H1 (cell line): Measurements from ENCODE around the gene SH3YL1. TPM values are rescaled to one million over a fixed set of nuclear protein-coding genes. Genes with fewer than 3 reads are reported as not detected.

ENCODE experiments used
- CTCF ChIA-PET: fragments of 300-600 bp; sonication (Branson Sonifier 250); formaldehyde crosslinking; loops from one replicate; lab custom pipeline; 2021; ENCODE audit not compliant: partially characterized antibody; lab: Charles Lee
- POLR2A ChIA-PET: fragments of 300-600 bp; sonication (Branson Sonifier 250); formaldehyde crosslinking; loops from one replicate; lab custom pipeline; 2021; ENCODE audit warnings: inconsistent platforms; ENCODE audit not compliant: partially characterized antibody; lab: Charles Lee
- DNase-seq, 2 experiments: peaks; one replicate each; pipeline versions ENCODE4 v3.0.0 to v3.0.0-alpha.2; 2010 to 2022; ENCODE audit warnings: low spot score in 2 of 2, low read depth in 1 of 2, mixed read lengths in 1 of 2
- FAIRE-seq: peaks from 2 replicates; lab custom pipeline; 2011; peaks lifted over from hg19 to GRCh38; lab: Jason Lieb, UNC
- H2AFZ ChIP-seq: 2 replicates; pipeline ENCODE4 v1.8.1; 2012; ENCODE audit warnings: low read length, inconsistent platforms
- H2AK5ac ChIP-seq: 2 replicates; pipeline ENCODE4 v1.6.1; 2013; ENCODE audit warnings: low read depth, low read length
- H2BK120ac ChIP-seq: replicated peaks from 2 replicates; pipeline ENCODE3; 2013; ENCODE audit warnings: low read depth, low read length, inconsistent platforms
- H2BK12ac ChIP-seq: 2 replicates; pipeline ENCODE4 v1.6.1; 2013; ENCODE audit warnings: low read depth, low read length
- H2BK15ac ChIP-seq: 2 replicates; pipeline ENCODE4 v1.6.1; 2013; ENCODE audit warnings: low read length
- H2BK20ac ChIP-seq: 2 replicates; pipeline ENCODE4 v1.6.1; 2013; ENCODE audit warnings: low read length
- H2BK5ac ChIP-seq: 2 replicates; pipeline ENCODE4 v1.6.1; 2013; ENCODE audit warnings: low read depth, low read length
- H3K14ac ChIP-seq: 2 replicates; pipeline ENCODE4 v1.6.1; 2013; ENCODE audit warnings: inconsistent platforms; ENCODE audit not compliant: insufficient read length
- H3K18ac ChIP-seq: 2 replicates; pipeline ENCODE4 v1.6.1; 2013; ENCODE audit warnings: low read length; ENCODE audit errors: extremely low read depth
- H3K23ac ChIP-seq: 2 replicates; pipeline ENCODE4 v1.6.1; 2013; ENCODE audit warnings: inconsistent platforms; ENCODE audit not compliant: insufficient read length
- H3K23me2 ChIP-seq: 2 replicates; pipeline ENCODE4 v1.6.1; 2013; ENCODE audit warnings: low read depth, low read length
- H3K27ac ChIP-seq: 2 replicates; pipeline ENCODE4 v1.6.1; 2011; ENCODE audit warnings: low read depth, low read length, inconsistent platforms
- H3K27me3 ChIP-seq, 4 experiments: replicated peaks in 1 of 4; 1 replicate in 1 of 4; 2 replicates in 3 of 4; pipeline versions ENCODE4 v1.6.1 to v1.8.1; 2011 to 2013; ENCODE audit warnings: low read length in 3 of 4, mild to moderate bottlenecking in 3 of 4, inconsistent platforms in 2 of 4, mixed read lengths in 2 of 4, moderate library complexity in 1 of 4; ENCODE audit not compliant: control insufficient read depth in 3 of 4, insufficient read depth in 3 of 4; ENCODE audit errors: extremely low read depth in 1 of 4
- H3K36me3 ChIP-seq, 4 experiments: 2 replicates each; pipeline versions ENCODE4 v1.6.1 to v1.8.1; 2011 to 2013; ENCODE audit warnings: mild to moderate bottlenecking in 4 of 4, low read length in 3 of 4, moderate library complexity in 2 of 4, control low read depth in 1 of 4, inconsistent platforms in 1 of 4; ENCODE audit not compliant: insufficient read depth in 4 of 4, control insufficient read depth in 2 of 4
- H3K4ac ChIP-seq: replicated peaks from 2 replicates; pipeline ENCODE3; 2013; ENCODE audit warnings: low read length, low read depth, mixed read lengths, inconsistent platforms; ENCODE audit not compliant: insufficient read length
- H3K4me1 ChIP-seq, 4 experiments: replicated peaks in 1 of 4; 1 replicate in 1 of 4; 2 replicates in 3 of 4; pipeline versions ENCODE4 v1.6.1 to v1.8.1; 2011 to 2013; ENCODE audit warnings: low read length in 3 of 4, inconsistent platforms in 2 of 4, mixed read lengths in 1 of 4; ENCODE audit not compliant: insufficient read depth in 4 of 4, control insufficient read depth in 3 of 4
- H3K4me2 ChIP-seq, 2 experiments: 2 replicates each; pipeline versions ENCODE4 v1.6.1 to v1.8.1; 2011 to 2013; ENCODE audit warnings: low read depth in 2 of 2, low read length in 2 of 2, control low read depth in 1 of 2, inconsistent platforms in 1 of 2, mild to moderate bottlenecking in 1 of 2; ENCODE audit not compliant: insufficient read depth in 1 of 2
- H3K4me3 ChIP-seq, 4 experiments: fragments of 200-600, 300-600 bp in 1 of 4; sonication (generic), shearing (Covaris generic), sonication (Bioruptor Twin) in 1 of 4; 2 replicates each; pipeline versions ENCODE4 v1.5.1 to v1.8.1; 2011 to 2016; ENCODE audit warnings: low read length in 4 of 4, low read depth in 3 of 4, control low read depth in 2 of 4, inconsistent platforms in 2 of 4, mild to moderate bottlenecking in 2 of 4, mixed read lengths in 1 of 4, moderate library complexity in 1 of 4; ENCODE audit not compliant: insufficient read depth in 2 of 4; ENCODE audit errors: extremely low read depth in 1 of 4
- H3K56ac ChIP-seq: replicated peaks from 2 replicates; pipeline ENCODE3; 2013; ENCODE audit warnings: low read depth, mild to moderate bottlenecking, mixed read lengths, low read length, inconsistent platforms; ENCODE audit not compliant: insufficient read length
- H3K79me1 ChIP-seq: 2 replicates; pipeline ENCODE4 v1.6.1; 2013; ENCODE audit warnings: low read depth, low read length, control low read depth
- H3K79me2 ChIP-seq, 2 experiments: 2 replicates each; pipeline versions ENCODE4 v1.6.1 to v1.8.1; 2012 to 2013; ENCODE audit warnings: low read length in 2 of 2, mild to moderate bottlenecking in 2 of 2, inconsistent platforms in 1 of 2; ENCODE audit not compliant: insufficient read depth in 2 of 2, control insufficient read depth in 1 of 2
- H3K9ac ChIP-seq, 4 experiments: replicated peaks in 1 of 4; 1 replicate in 1 of 4; 2 replicates in 3 of 4; pipeline versions ENCODE4 v1.6.1 to v1.8.1; 2011 to 2013; ENCODE audit warnings: low read depth in 3 of 4, low read length in 3 of 4, control low read depth in 2 of 4, mild to moderate bottlenecking in 2 of 4, moderate library complexity in 2 of 4, inconsistent platforms in 1 of 4; ENCODE audit errors: extremely low read depth in 1 of 4
- H3K9me3 ChIP-seq, 2 experiments: 2 replicates each; pipeline versions ENCODE4 v1.6.1 to v1.8.1; 2012 to 2013; ENCODE audit warnings: mild to moderate bottlenecking in 2 of 2, moderate library complexity in 2 of 2, control low read depth in 1 of 2, inconsistent platforms in 1 of 2, low read depth in 1 of 2, low read length in 1 of 2, mixed read lengths in 1 of 2; ENCODE audit not compliant: insufficient read depth in 2 of 2
- H4K20me1 ChIP-seq, 2 experiments: replicated peaks in 1 of 2; 2 replicates each; pipeline versions ENCODE3 to v1.8.1; 2011 to 2013; ENCODE audit warnings: inconsistent platforms in 2 of 2, low read length in 2 of 2, mild to moderate bottlenecking in 1 of 2; ENCODE audit not compliant: insufficient read depth in 2 of 2, control insufficient read depth in 1 of 2
- H4K5ac ChIP-seq: 2 replicates; pipeline ENCODE4 v1.6.1; 2013; ENCODE audit warnings: low read length, low read depth, mixed read lengths, inconsistent platforms; ENCODE audit not compliant: insufficient read length
- H4K8ac ChIP-seq: 2 replicates; pipeline ENCODE4 v1.8.0; 2013; ENCODE audit warnings: mild to moderate bottlenecking, moderate library complexity, low read length, inconsistent platforms; ENCODE audit not compliant: insufficient read depth; ENCODE audit errors: extremely low read depth
- H4K91ac ChIP-seq: replicated peaks from 2 replicates; pipeline ENCODE3; 2013; ENCODE audit warnings: low read length, mixed read lengths, inconsistent platforms; ENCODE audit not compliant: insufficient read length
- BCL11A ChIP-seq, 2 experiments: IDR thresholded peaks; one replicate each; pipeline ENCODE4 v1.6.1; 2011; ENCODE audit warnings: low read depth in 2 of 2, low read length in 2 of 2, mild to moderate bottlenecking in 2 of 2
- SIX5 ChIP-seq: IDR thresholded peaks from 2 replicates; pipeline ENCODE4 v1.6.1; 2011; ENCODE audit warnings: mild to moderate bottlenecking, low read depth, low read length
- polyA plus RNA-seq, 7 experiments: library from polyadenylated mRNA; depleted of rRNA in 3 of 7; stranded (reverse) in 5 of 7; unstranded in 2 of 7; fragments of >200 nt in 5 of 7; fragments of 200-250 nt in 2 of 7; gene quantifications; 1 replicate in 5 of 7; 2 replicates in 1 of 7; 4 replicates in 1 of 7; pipeline versions ENCODE4 v1.2.1 to v1.2.3, GENCODE V29; 2011 to 2013; ENCODE audit warnings: missing spikeins in 2 of 7, mixed read lengths in 2 of 7
- total RNA-seq: library from RNA; stranded (reverse); fragmentation: NEBNext Ultra II Directional; extraction: Animal tissue kit (Norgen Biotek cat#: 25700); gene quantifications from 2 replicates; pipeline ENCODE4 v1.2.1, GENCODE V29; 2021

The SH3YL1 gene
- total and polyA plus RNA-seq, 2 of the 8 experiments (the other 6 are each of a cell fraction or from before 2014, with no cell fraction given) = 13.6 to 37.2 TPM

DNA sequence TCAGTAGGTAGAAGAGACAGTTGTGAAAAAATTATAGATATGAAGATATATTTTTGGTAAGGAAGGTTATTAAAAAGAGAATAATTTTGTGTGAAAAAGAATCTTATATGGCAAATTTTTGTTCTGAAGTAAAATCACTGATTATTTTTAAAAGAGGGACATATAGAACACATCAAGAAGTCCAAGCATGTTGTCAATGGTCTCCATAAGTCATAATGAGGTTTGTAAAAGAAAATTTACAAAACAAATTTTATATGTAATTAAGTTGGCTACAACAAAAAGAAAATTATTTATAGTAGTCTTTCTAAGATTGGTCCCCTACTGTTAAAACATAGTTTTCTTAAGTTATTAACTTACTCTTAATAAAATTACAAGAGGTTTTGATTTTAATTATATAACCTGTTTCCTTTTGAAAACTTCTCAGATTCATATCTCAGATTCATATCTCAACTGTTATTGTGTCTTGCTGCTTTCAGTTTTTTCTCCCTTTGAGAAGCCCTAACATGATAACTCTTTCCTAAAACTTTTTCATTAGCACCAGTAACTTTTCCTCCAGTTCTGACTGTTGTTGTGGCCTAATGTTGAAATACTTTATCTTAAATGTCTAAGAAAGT, 81.2 kb downstream of the SH3YL1 start:
- H3K4me3 ChIP-seq = no peak overlapping the region
- no peak overlapping the region for H3K4me2 ChIP-seq
- H2BK12ac ChIP-seq = no peak overlapping the region
- H3K23me2 ChIP-seq = no peaks in the 10 kb centered on the region
- H4K20me1 ChIP-seq = no peaks in the 10 kb centered on the region
- H3K4me1 ChIP-seq = no peaks in the 10 kb centered on the region
- H4K91ac ChIP-seq = no peak overlapping the region
- H2BK20ac ChIP-seq = no peak overlapping the region
- CTCF ChIA-PET = no interaction called here
- H2BK120ac ChIP-seq = no peak overlapping the region
- no peak overlapping the region for H3K56ac ChIP-seq
- H3K79me2 ChIP-seq = no peaks in the 10 kb centered on the region
- no peak overlapping the region for H4K5ac ChIP-seq
- POLR2A ChIA-PET = no interaction called here
- H3K27me3 ChIP-seq = no peaks in the 10 kb centered on the region
- H3K9ac ChIP-seq = no peak overlapping the region
- no peak for FAIRE-seq
- H4K8ac ChIP-seq = no peak overlapping the region
- no peak overlapping the region for H3K4ac ChIP-seq
- H3K23ac ChIP-seq = no peak overlapping the region
- no peak for DNase-seq
- no peaks in the 10 kb centered on the region; a peak in 2 of 8 replicates for H3K36me3 ChIP-seq
- no peak overlapping the region for H2BK15ac ChIP-seq
- no peak overlapping the region for H2AK5ac ChIP-seq
- H2AFZ ChIP-seq = no peak overlapping the region
- peaks cover 39 to 46% of the 10 kb centered on the region in 2 experiments for H3K9me3 ChIP-seq
- H2BK5ac ChIP-seq = no peak overlapping the region
- no peak overlapping the region for H3K27ac ChIP-seq
- H3K18ac ChIP-seq = no peak overlapping the region
- H3K79me1 ChIP-seq = no peaks in the 10 kb centered on the region
- H3K14ac ChIP-seq = no peak overlapping the region
- TF ChIP-seq SIX5 = no peak
- no peak for TF ChIP-seq BCL11A (IDR thresholded peaks at IDR 0.05; ENCODE audit: low read depth in 2 of 2, low read length in 2 of 2)
